NCI-H510A (cell line): Measurements from ENCODE around the gene DLEC1.
"Not testable (repeated sequence)": the region's sequence is repeated elsewhere in the genome, so short reads cannot be mapped to it uniquely, and the experiment has no call there.

Experiments
- DNase-seq: peaks from one replicate; lab custom pipeline; 2025; lab: John Stamatoyannopoulos, UW

The DLEC1 gene

DNA sequence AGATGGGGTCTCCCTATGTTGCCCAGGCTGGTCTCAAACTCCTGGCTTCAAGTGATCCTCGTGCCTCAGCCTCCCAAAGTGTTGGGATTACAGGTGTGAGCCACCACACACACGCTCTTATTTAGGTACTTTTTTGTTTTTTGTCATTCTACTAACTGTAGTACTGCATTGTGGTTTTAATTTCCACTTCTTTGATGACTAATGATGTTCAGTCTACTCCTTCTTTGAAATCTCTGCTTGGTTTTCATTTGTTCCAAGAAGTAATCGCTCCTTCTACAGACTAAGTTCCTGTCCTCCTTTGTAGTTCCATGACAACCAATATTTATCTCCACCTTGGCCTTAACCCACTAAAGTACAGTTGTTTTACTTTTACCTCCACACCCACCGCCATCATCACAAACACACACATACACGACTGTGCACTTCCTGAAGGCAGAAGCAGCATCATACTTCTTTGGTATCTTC, 529 bp upstream of the DLEC1 start:
- no peak for DNase-seq

DNA sequence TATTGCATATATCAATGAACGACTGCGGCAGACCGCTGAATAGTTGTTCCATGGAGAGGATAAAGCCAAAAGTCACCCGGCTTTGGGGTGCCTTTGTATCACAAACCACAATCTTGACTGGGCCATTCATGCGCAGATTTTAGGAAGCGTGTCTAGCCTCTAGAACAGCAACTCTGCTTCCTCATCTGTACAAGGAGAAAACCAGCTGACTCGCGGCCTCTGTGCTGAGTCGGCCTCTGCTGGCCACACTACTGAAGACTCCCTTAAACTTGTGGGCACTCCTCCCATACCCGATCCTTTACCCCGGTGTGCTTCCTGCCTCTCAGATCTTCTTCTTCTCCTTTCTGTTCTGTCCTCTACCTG, 872 bp downstream of the DLEC1 start:
- no peak for DNase-seq

DNA sequence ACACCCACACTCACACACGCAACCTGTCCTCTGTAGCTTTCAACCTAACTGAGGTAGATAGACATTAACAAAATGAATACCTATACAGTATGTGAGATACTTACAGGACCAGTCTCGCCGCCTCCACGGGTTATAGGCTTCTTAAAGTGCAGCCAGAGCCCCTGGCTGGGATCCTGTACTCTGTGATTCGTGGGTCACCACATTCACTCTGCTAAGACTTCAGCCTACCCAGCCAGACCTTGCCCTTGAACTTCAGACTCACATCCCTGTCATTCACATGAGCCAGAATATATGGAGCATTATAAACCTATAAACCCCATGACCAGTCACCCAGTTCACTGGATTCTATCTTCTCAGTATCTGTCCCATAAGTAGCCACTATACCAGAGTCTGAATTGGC, 1.4 kb downstream of the DLEC1 start:
- no peak for DNase-seq

DNA sequence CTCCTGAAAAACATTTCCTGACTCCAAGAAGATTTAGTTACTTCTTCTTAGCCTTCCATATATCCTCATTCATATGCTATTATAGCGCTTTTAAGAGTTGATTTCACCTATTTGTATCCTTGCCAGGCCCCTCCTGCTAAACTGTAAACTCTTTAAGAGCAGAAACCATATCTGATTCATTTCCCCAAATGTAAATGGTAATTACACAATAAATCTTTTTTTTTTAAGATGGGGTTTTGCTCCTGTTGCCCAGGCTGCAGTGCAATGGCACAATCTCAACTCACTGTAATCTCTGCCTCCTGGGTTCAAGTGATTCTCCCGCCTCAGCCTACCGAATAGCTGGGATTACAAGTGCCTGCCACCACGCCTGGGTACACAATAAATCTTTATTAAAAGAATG, 4.5 kb downstream of the DLEC1 start:
- no peak for DNase-seq

DNA sequence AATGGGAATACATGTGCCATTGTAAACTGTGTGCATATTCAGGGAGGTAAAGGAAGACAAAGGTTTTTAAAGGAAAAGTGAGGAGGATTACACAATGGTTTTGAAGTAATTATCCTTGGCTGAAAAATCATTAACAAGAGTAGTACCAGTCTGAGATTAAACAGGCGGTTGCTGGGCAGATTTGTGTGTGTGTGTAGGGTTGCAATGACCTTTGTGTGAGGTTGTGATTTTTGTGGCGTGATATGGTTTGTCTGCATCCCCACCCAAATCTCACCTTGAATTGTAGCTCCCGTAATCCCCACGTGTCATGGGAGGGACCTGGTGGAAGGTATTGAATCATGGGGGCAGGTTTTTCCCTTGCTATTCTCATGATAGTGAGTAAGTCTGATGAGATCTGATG, 7.0 kb downstream of the DLEC1 start:
- no peak for DNase-seq

DNA sequence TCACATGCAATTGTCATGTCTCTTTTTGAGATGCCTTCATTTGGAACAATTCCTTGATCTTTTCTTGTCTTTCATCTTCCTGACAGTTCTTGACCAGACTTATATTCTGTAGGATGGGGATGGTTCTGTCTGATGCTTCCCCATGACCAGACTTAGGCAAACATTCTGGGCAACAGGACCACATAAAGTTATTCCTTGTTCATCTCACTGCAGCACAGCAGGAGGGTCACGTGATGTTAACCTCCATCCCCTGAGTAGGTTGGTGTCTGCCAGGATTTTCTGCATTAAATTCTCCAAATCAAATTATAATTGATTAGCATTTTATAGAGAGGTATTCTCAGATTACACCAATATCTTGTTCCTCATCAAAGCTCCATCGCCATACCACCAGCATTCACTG, 7.8 kb downstream of the DLEC1 start:
- no peak for DNase-seq

DNA sequence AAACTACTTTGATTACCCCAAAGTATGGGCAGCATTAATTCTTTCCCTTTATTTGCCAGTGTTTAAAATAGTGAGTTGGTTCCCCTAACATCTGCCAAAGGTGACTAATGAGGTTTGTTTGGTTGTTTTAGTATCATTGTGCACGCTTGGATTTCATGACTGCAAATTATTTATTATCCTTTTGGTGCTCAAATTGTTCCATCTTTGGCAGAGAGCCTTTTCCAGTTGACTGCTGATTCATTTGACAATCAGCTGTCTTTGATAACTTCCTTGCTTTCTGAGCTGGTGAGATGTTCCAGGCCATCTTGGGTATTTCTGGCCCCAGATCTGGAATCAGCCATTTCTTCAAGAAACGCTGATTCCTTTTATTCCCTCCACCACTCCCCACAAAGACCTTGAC, 8.9 kb downstream of the DLEC1 start:
- no peak for DNase-seq

DNA sequence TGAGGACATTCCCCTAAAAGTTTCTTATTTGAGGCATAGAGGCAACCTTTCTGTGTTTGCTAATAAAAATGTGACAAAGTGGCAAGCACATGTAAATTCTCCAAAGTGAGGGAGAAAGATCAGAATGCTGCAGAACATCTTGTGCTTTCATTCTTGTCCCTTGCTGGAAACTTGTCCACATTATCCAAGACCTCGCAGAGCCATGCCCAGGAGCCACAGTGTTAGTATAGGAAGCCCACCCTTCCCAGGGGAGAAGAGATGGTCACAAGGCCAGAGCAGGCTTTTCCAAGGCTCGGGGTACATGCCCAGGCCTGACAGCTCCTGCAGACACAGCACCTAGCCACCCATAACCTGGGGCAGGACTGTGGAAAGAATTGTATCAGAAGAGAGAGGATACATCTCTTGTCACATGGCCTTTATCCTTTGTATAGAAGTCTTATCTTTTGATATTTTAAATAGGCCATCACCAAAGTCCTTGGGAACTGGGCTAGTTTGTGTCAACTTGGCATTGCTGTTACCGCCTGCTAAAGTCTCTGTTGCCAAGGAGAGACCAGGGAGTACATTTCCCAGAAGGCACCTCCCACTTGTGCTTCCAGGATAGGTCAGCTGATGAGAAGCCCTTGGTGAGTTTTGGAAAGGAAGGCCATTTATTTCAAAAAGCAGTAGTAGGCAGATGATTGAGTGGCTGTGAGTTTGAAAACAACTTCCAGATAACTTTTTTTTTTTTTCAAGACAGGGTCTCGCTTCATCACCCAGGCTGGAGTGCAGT, 10.5 kb downstream of the DLEC1 start:
- no peak for DNase-seq

DNA sequence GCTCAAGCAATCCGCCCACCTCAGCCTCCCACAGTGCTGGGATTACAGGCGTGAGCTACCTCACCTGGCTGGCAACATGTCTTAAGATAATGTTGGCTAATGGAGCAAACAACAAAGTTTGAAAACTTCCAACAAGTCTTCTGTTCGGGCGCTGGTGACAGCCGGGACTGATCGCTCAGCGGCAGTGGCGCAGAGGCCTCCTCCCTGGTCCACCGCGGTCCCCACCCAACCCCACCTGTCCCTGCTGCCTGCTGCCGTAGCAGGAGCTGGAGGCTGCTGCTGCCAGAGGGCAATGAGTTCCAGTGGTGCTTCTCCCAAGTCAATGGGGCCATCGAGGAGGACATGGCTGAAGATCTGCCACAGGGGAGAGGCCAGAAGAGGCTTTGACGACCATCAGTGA, 12.1 kb downstream of the DLEC1 start:
- no peak for DNase-seq

DNA sequence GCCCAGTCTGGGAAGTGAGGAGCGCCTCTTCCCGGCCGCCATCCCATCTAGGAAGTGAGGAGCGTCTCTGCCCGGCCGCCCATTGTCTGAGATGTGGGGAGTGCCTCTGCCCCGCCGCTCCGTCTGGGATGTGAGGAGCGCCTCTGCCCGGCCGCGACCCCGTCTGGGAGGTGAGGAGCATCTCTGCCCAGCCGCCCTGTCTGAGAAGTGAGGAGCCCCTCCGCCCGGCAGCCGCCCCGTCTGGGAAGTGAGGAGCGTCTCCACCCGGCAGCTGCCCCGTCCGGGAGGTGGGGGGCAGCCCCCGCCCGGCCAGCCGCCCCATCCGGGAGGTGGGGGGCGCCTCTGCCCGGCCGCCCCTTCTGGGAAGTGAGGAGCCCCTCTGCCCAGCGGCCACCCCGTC, 14.3 kb downstream of the DLEC1 start:
- DNase-seq: not testable (repeated sequence)

DNA sequence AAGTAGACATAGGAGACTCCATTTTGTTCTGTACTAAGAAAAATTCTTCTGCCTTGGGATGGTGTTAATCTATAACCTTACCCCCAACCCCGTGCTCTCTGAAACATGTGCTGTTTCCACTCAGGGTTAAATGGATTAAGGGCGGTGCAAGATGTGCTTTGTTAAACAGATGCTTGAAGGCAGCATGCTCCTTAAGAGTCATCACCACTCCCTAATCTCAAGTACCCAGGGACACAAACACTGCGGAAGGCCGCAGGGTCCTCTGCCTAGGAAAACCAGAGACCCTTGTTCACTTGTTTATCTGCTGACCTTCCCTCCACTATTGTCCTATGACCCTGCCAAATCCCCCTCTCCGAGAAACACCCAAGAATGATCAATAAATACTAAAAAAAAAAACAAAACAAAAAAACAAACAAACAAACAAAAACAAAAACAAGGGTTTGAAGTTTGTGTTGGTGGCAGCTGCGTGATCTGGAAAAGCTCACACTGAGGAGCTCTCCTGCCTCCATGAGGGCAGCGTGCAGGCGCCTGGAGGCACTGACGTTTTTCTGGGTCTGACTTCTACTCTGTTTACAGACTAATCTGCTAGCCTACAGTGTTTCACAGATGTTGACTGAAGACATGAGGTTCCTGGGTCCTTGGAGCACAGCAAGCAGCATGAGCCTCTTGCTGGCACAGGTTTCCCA, 14.9 kb downstream of the DLEC1 start:
- DNase-seq: not testable (repeated sequence)

DNA sequence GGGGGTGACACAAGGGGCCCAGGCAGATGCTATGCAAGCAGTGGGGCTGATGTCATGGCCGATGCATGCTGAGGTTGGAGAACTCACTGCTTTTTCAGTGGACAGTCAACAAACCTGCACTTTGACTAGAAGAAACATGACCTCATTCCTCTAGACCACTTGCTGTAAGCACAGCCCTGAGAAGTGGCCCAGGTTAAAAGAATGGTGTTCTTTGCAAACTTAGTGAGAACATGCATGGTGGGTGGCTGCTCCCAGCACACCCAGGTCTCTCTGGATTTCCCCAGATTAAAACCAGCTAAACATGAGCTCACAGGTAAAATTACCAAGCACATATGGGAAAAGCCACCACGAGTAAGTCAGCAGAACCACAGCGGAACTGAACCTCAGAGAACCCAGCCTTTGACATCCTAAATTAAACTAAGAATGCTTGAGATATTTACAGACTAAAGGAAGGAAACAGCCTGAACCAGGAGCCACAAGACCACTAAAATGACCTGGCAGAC, 15.5 kb downstream of the DLEC1 start:
- DNase-seq: no peak

DNA sequence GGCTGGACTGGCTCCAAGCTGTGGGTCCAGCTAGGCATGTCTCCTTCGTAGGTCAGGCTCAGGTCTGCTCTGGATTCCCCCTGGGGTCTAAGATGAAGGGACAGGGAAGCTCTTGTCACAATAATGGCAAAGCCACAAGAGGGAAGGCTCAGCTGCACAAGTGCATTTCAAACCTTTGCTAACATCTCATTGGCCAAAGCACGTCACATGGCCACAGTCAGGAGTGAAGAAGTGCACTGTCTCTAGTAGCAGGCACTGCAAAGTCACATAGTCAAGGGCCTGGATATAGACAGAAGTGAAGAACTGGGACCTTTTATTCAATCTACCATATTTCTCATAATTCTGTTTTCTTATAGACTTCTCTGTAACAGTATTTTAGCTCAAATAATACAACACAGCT, 20.1 kb downstream of the DLEC1 start:
- DNase-seq: no peak

DNA sequence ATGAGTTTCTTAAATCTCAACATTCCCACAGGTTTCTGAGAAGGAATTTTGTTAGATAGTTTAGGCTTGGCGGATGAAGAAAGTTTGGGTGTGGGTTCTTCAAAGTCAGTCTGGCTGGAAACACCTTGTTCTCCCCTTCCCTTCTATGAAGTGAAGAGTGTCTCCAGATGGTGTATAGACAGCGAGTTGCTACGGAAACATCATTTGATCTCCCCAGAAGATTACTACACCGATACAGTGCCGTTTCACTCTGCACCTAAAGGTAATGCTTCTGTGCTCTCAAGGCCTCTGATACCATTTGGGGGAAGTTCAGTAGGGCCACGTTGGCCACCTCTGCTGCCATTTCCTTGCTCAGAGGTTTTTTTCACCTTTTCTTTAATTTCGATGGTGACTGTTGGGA, 20.6 kb downstream of the DLEC1 start:
- DNase-seq: no peak

DNA sequence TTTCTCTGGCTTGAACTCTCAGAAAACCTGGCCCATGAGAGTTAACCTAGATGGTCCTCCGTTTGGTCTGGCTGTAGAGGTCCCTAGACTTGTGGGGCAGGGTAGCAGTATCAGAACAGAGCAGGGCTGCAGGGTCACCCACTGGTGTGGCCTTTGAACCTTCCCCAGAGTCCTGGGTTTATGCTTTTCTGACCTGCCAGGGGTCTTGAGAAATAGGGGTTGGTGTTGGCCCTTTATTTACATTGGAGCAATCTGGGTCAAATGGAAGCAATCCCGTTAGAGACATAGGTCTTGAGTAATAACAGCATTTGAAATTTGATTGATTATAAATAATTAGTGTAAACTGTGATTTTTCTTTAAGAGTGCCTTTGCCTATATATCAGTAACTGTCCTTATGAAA, 23.8 kb downstream of the DLEC1 start:
- DNase-seq: no peak

DNA sequence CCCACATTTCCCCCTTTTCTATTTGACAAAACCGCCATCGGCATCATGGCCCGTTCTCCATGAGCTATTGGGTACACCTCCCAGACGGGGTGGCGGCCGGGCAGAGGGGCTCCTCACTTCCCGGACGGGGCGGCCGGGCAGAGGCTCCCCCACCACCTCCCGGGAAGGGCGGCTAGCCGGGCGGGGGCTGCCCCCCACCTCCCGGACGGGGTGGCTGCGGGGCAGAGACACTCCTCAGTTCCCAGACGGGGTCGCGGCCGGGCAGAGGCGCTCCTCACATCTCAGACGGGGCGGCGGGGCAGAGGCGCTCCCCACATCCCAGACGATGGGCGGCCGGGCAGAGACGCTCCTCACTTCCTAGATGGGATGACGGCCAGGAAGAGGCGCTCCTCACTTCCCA, 25.4 kb downstream of the DLEC1 start:
- DNase-seq: not testable (repeated sequence)

DNA sequence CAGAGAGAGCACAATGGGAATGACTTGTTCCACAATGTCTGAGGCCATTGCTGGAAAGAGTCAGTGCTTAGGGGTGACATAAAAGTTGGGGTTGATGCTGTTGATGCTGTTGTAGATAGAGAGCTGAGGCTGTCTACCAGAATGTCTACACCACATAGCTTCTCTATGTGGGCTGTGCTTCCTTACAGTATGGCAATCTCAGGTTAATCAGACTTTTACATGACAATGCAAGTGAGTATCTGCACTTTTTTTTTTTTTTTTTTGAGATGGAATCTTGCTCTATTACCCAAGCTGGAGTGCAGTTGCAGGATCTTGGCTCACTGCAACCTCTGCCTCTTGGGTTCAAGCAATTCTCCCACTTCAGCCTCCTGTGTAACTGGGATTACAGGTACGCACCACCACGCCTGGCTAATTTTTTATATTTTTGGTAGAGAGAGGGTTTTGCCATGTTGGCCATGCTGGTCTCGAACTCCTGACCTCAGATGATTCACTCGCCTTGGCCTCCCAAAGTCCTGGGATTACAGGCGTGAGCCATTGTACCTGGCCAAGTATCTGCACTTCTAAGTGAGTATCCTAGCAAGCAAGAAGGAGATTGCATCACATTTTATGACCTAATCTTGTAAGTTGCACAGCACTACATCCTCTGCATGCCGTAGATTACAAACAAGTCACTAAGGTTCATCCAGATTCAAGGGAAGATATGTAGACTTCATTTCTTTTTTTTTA, 28.7 kb downstream of the DLEC1 start:
- DNase-seq: no peak

DNA sequence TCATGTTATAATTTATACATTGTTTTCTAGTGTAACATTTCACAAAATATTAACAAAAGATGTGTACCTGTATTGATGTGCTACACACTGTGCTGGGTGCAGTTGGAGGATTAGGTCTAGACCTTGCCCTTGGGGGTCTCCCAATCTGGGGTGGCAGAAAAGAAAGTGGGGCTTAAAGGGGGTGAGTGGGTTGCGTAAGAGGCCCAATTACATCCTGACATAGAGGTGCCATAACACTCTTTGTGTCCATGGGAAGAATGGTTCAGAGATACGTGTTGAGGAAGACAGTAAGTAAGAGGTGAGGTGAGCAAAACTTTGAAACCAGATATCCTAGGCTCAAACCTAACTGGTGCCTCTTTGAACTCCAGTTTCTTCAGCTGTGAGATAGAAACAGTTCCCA, 31.0 kb downstream of the DLEC1 start:
- DNase-seq: no peak

DNA sequence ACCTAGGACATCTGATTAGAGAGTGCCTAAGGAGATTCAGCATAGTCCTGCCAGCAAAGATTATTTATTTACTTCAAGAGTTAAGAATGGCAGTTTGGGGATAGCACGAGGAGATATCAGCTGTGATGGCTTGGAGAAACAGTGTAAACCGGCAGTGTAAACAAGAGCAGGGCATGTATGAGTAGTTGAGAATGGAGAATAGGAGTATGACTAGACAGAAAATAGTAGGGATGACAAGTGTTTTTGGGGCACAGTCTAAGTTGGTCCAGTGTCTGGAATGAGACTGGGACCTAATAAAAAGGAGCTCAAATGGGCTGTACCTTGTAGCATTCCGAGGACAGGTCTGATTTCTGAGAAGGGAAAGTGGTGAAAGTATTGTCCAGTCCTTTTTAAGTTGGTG, 38.1 kb downstream of the DLEC1 start:
- DNase-seq: not testable (repeated sequence)

DNA sequence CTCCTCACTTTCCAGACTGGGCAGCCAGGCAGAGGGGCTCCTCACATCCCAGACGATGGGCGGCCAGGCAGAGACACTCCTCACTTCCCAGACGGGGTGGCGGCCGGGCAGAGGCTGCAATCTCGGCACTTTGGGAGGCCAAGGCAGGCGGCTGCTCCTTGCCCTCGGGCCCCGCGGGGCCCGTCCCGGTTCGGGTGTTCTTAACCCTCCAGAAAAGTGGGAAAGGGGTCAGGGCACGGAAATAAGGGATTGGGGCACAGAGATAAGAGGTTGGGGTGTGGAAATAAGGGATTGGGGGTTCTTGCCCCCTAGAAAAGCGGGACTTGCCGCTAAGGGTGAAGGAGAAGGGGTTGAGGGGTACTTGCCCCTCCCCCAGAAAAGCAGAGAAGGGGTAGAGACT, 43.3 kb downstream of the DLEC1 start:
- DNase-seq: not testable (repeated sequence)

DNA sequence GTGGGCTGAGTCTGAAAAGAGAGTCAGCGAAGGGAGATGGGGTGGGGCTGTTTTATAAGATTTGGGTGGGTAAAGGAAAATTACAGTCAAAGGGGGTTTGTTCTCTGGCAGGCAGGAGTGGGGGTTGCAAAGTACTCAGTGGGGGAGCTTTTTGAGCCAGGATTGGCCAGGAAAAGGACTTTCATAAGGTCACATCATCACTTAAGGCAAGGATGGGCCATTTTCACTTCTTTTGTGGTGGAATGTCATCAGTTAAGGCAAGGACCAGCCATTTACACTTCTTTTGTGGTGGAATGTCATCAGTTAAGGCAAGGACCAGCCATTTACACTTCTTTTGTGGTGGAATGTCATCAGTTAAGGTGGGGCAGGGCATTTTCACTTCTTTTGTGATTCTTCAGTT, 44.2 kb downstream of the DLEC1 start:
- not testable (repeated sequence) for DNase-seq

DNA sequence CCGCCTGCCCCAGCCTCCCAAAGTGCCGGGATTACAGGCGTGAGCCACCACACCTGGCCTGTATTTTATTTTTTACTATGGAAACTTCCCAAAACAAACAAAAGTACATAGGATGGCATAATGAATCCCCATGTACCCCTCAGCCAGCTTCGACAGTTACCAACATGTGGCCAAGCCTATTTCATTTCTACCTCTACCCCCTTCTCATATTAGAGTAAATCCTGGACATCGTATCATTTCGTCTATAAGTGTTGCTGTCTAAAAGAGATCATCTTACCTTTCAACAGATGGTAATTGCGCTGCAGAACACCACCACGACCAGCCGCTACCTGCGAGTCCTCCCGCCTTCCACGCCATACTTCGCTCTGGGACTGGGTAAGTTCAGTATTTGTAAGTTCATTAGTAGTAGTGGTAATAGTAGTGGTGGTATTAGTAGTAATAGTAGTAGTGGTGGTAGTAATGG, 44.9 kb downstream of the DLEC1 start:
- no peak for DNase-seq
